Measurements from ENCODE around the gene CPNE2. TPM values are rescaled to one million over a fixed set of nuclear protein-coding genes. Genes with fewer than 3 reads are reported as not detected.
A peak's percentile ranks its signal among the peaks of the same experiment; 100 is the strongest.

CPNE2 gene
- polyA plus RNA-seq (ENCODE audit: insufficient read length in 3 of 3), result 10 to 100 TPM; 29.6 to 35.4 (median 31.4) TPM
- long read RNA-seq, donor 1, transcript CPNE2-201 (16 exons, 2,645 nt), result major isoform, 5 of 7 reads
- long read RNA-seq, donor 1, partial matches to known transcripts, result 0 of 7 reads
- long read RNA-seq, donor 1, other reads (novel, unspliced or antisense), result 0 of 7 reads
- long read RNA-seq, donor 2, transcript CPNE2-209 (2 exons, 901 nt), result major isoform, 5 of 16 reads
- long read RNA-seq, donor 2, partial matches to known transcripts, result 7 of 16 reads
- long read RNA-seq, donor 2, other reads (novel, unspliced or antisense), result 0 of 16 reads
- long read RNA-seq, donor 3, transcript CPNE2-201 (16 exons, 2,645 nt), result major isoform, 15 of 22 reads
- long read RNA-seq, donor 3, partial matches to known transcripts, result 5 of 22 reads
- long read RNA-seq, donor 3, other reads (novel, unspliced or antisense), result 0 of 22 reads
- long read RNA-seq, donor 4, partial matches to known transcripts, result 0 of 4 reads
- long read RNA-seq, donor 4, other reads (novel, unspliced or antisense), result 0 of 4 reads
- long read RNA-seq, donor 5, result 0 reads
- long read RNA-seq, donor 6, partial matches to known transcripts, result 0 of 7 reads
- long read RNA-seq, donor 6, other reads (novel, unspliced or antisense), result 0 of 7 reads
- long read RNA-seq, donor 7, partial matches to known transcripts, result 0 of 6 reads
- long read RNA-seq, donor 7, other reads (novel, unspliced or antisense), result 0 of 6 reads
- long read RNA-seq, donor 8, result 0 reads
- long read RNA-seq, donor 9, transcript CPNE2-201 (16 exons, 2,645 nt), result major isoform, 13 of 15 reads
- long read RNA-seq, donor 9, partial matches to known transcripts, result 0 of 15 reads
- long read RNA-seq, donor 9, other reads (novel, unspliced or antisense), result 0 of 15 reads
- long read RNA-seq, donor 10, transcript CPNE2-201 (16 exons, 2,645 nt), result major isoform, 10 of 13 reads
- long read RNA-seq, donor 10, partial matches to known transcripts, result 0 of 13 reads
- long read RNA-seq, donor 10, other reads (novel, unspliced or antisense), result 0 of 13 reads
- long read RNA-seq, donor 11, transcript CPNE2-201 (16 exons, 2,645 nt), result major isoform, 9 of 9 reads
- long read RNA-seq, donor 11, partial matches to known transcripts, result 0 of 9 reads
- long read RNA-seq, donor 11, other reads (novel, unspliced or antisense), result 0 of 9 reads
- long read RNA-seq, donor 12, partial matches to known transcripts, result 0 of 4 reads
- long read RNA-seq, donor 12, other reads (novel, unspliced or antisense), result 0 of 4 reads
- long read RNA-seq, donor 13, result 0 reads
- long read RNA-seq, donor 14, partial matches to known transcripts, result 0 of 7 reads
- long read RNA-seq, donor 14, other reads (novel, unspliced or antisense), result 0 of 7 reads
- long read RNA-seq, donor 15, partial matches to known transcripts, result 0 of 4 reads
- long read RNA-seq, donor 15, other reads (novel, unspliced or antisense), result 0 of 4 reads
- long read RNA-seq, donor 16, transcript CPNE2-201 (16 exons, 2,645 nt), result major isoform, 15 of 203 reads
- long read RNA-seq, donor 16, partial matches to known transcripts, result 95 of 203 reads
- long read RNA-seq, donor 16, other reads (novel, unspliced or antisense), result 89 of 203 reads

DNA sequence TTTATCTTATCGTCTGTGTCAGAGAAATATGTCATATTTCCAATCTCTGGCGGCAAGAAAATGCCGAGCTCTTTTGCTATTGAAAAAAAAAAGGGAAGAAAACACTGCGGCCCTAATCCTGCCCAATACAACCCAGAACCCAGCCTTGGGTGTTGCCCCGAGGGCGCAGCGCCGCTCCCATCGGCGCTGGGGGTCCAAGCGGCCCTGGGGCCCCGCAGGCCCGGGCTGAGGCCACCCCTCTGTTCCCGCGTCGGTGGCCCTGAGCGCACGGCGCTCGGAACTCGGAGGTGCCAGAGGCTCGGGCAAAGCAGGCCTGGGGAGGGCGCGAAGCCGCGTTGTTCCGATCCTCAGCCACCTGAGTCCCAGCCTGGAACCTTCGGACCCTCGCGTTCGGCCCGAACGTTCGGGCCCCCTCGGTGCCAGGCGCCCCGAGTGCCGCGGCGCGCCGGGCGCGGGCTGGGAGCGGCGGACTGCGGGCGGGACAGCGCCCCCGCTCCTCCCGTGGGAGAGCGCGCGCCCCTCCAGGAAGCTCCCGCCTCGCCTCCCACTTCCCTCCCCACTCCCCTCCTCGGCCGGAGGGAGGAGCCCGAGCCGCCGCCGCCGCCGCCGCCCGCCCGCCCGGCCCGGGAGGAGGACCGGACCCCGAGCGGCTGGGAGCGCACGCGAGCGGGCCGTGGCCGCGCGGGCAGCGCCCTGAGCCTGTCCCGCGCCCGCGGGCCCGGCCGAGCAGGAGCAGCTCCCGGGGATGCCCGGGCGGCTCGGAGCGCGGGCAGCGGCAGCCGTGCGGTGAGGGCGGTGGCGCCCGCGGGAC, at the start of gene CPNE2:
TSS of gene CPNE2 (plus strand) at position 609 of the 811 bp plus-strand sequence. CDS start 18,160 bp downstream, outside the sequence.
- DNase-seq (ENCODE audit: extremely low read depth in 1 of 11, low read depth in 9 of 11, low spot score in 4 of 11), result peak in 4 of 11 donors; percentile 46 to 60 (median 53)

- DNase-seq (ENCODE audit: extremely low read depth in 1 of 11, low read depth in 9 of 11, low spot score in 4 of 11), result no peak
Observed at GRCh38 chr16:57043248-57043647, 49.1 kb upstream of the CPNE2 start.

DNA sequence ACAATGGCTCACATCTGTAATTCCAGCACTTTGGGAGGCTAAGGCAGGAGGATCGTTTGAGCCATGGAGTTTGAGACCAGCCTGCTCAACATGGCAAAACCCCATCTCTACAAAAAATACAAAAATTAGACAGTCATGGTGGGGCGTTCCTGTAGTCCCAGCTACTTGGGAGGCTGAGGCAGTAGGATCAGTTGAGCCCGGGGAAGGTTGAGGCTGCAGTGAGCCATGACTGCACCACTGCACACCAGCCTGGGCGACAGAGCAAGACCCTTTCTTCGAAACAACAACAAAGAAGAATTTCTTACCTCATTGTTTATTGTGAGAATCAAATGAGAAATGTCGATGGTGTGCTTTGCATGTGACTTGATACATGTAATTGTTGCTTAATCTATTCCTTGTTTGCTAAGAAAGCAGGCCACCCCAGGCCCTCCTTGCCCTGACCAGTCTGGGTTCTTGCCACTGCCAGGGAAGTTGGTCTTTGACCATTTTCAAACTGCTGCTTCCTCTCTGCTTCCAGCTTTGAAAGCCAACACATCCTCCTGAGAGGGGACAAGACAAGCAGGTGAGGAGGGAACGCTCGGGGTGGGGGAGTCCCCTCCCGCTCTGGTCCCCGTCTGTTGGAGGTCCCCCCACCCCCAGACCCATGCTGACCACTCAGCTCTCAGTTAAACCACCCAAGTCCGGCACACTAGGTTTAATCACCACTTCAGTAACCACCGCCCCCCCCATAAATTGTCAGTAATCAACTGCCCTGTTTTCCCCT, 47.3 kb upstream of the CPNE2 start:
- no peak for DNase-seq (ENCODE audit: extremely low read depth in 1 of 11, low read depth in 9 of 11, low spot score in 4 of 11)

GRCh38 chr16:57045694-57046381, 46.5 kb upstream of the CPNE2 start:
- peak; percentile 29 to 74 (median 64) for DNase-seq (ENCODE audit: extremely low read depth in 1 of 11, low read depth in 9 of 11, low spot score in 4 of 11)

DNA sequence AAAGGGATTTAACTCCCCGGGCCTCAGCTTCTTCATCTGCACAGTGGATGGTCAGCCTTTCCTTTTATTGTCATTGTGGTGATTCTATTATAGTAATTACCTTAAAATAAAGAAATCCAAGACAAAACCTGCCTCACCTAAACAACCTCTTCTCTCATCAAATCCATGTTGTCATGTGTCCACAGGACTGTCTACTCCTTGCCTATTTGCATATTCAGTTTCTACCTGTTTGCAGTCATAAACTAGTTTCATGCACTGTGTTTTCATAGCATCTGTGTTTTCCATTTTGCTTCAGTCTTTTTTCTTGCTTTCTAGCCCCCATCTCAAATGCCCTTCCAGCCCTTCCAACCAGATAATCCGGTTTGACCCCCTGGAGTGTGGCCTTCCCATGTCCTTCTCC, 44.3 kb upstream of the CPNE2 start:
- no peak for DNase-seq (ENCODE audit: extremely low read depth in 1 of 11, low read depth in 9 of 11, low spot score in 4 of 11)

- no peak for DNase-seq (ENCODE audit: extremely low read depth in 1 of 11, low read depth in 9 of 11, low spot score in 4 of 11)
Observed at GRCh38 chr16:57049678-57050077, 42.7 kb upstream of the CPNE2 start.

DNA sequence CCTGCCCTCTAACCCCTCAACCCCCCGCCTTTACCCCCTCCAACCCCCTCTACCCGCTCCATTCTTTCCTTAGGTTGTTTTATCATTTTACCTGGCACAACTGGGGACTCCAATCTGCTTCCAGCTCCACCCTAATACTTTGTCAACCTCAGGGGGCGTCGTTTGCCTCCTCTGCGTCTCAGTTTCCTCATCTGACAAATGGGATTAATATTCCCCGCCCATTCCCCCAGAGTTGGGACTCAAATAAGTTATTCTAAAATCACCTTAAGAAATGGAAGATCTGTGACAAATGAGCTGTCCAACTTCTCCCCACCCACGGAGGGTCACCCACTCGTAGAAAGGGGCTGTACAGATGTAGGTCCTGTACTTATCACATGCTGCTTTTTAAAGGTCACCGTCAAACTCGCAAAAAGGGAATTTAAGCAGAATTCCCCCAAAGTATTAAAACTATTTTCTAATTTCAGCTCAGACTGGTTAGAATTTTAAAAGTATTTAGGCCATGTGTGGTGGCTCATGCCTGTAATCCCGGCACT, 40.6 kb upstream of the CPNE2 start:
- no peak for DNase-seq (ENCODE audit: extremely low read depth in 1 of 11, low read depth in 9 of 11, low spot score in 4 of 11)

DNA sequence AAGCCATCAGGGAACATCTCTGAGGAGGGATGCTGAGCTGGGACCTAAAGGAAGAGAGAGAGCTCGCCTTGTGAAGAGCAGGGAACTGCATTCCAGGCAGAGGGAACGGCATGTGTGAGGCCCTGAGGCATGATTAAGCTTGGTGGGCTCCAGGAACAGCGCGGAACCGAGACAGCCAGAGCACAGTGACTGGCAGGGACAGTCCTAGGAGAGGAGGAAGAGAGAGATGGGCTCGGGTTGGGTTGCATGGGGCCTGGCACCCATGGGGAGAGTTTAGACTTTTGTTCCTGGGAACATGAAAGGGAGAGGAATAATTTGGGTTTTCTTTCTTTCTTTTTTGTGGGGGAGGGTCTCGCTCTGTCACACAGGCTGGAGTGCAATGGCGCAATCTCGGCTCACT, 39.2 kb upstream of the CPNE2 start:
- DNase-seq (ENCODE audit: extremely low read depth in 1 of 11, low read depth in 9 of 11, low spot score in 4 of 11), result no peak

DNA sequence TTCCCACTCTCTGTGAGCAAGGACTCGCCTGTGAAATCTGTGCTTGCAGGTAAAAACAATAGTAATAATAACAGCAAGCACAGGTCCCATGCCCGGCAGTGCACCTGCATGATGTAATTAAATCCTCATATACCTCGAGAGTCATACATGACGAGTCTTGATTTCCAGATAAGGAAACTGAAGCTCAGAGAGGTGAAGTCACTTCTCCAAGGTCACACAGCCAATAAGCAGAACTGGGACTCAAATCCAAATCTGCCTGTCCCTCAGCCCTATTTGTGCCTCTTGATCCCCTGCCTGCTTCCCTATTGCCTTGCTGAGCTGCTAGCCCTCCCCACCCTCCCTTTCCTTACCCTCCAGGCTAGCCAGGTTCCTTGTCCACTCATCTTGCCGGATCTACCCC, 38.0 kb upstream of the CPNE2 start:
- no peak for DNase-seq (ENCODE audit: extremely low read depth in 1 of 11, low read depth in 9 of 11, low spot score in 4 of 11)

DNA sequence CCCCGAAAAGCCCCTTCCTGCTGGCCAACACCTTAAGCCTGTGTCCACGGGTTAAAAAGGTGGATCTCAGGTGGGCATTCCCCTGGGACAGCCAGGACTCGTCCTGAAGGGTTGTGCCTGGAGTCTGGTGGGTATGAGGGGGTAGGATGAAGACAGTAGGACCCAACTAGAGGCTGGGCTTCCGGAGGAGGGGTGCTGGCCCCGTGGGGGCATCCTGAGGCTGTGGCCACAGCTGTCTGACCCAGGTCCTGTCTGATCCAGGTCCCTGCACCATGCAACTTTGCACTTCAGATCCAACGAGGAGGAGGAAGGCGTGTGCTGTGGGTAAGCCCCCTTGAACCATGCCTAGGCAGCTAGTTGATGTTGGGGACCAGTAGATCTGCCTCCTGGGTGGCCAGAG, 37.6 kb upstream of the CPNE2 start:
- no peak for DNase-seq (ENCODE audit: extremely low read depth in 1 of 11, low read depth in 9 of 11, low spot score in 4 of 11)

- no peak for DNase-seq (ENCODE audit: extremely low read depth in 1 of 11, low read depth in 9 of 11, low spot score in 4 of 11)
Observed at GRCh38 chr16:57055671-57056070, 36.7 kb upstream of the CPNE2 start.

DNA sequence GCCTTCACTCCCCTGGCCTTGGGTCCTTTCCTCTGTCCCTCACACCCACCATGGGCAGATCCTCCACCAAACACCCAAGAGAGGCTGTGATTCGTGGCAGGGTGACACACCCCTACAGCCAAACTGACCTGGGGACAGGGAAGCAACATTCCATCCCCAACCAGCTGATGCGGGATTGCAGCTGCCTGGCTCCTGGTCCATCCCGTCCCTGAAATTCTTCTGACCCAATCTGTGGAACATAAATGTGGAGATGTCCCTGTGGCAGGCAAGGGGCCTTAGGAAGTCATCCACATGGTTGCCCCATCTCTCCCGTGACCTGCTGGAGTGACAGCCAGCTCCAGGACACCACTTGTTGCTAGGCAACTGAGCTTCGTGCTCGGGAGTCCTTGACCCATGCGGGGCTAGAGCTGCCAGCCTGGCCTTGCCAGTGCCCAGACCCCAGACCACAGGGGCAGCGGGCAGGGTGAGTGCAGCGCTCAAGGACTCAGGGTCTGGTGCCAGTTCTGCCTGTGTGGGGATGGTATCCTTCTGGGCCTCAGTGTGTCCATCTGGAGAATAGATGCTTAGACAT, 34.0 kb upstream of the CPNE2 start:
- DNase-seq (ENCODE audit: extremely low read depth in 1 of 11, low read depth in 9 of 11, low spot score in 4 of 11), result no peak

DNA sequence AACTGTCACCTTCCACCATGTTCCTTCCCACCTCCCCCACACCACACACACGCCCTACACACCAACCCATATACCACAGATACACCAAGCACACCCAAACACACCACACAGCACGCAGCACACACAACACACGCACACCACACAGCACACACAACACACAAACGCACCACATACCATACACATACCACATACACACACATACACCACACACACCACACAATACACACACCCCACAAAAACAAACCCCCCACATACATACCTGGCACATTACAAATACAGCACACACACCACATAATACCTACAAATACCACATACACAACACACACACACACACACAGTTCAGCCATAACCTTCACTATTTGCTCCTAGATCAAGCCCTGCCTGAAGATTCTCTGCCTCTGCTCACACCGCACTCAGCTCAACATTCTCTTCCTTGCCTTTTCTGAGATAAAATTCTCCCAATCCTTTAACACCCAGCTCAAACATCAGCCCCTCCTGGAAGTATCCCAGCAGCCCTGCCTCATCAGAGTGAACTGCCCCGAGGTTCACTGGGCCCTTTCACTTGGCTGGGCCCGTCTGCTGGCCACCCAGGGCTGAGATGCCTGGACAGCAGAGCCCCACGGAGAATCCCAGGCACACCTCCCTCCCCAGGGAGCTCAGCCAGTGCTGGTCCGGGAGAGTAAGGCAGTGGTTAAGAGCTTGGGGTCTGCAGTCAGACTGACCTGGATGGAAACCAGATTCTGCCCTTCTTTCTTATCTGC, 31.9 kb upstream of the CPNE2 start:
- no peak for DNase-seq (ENCODE audit: extremely low read depth in 1 of 11, low read depth in 9 of 11, low spot score in 4 of 11)

GRCh38 chr16:57061084-57061905, 31.1 kb upstream of the CPNE2 start:
- no peak for DNase-seq (ENCODE audit: extremely low read depth in 1 of 11, low read depth in 9 of 11, low spot score in 4 of 11)
